ENCODE data around the gene GSN. TPM values are rescaled to one million over a fixed set of nuclear protein-coding genes. Genes with fewer than 3 reads are reported as not detected.

Gene GSN
- total RNA-seq, 1 experiment from 2014 or later, result 100 TPM

DNA sequence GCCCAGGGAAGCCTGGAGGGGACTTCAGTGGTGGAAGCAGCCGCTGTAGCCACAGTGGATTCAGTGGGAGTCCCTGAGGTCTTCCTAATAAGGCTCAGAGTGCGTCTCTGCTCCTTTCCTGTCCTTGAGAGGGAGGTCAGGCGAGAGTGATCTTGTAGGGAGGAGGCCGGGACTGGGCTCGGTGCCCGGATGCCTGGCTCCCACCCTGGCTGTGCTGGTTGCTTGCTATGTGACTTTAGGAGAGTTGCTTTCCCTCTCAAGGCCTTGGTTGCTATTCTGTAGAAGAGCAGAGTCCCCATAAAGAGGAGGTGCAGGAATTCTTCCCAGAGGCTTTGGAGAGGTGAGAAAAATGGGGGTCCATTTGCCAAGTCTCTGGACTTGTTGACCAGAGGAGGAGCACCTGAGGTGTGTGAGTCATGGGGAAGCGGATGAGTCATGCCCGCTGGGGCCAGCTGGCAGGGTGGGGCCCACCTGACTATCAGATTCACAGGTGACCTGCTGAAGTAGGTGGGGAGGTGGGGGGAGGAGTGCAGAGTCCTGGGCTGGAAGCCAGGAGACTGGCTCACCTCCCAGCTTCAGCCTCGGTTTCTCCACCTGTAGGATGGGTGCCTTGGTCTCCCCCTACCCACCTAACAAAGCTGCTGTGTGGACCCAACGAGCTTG lies 13.8 kb downstream of the GSN start:
- peaks cover 54% of the 10 kb centered on the region for H3K4me1 ChIP-seq

DNA sequence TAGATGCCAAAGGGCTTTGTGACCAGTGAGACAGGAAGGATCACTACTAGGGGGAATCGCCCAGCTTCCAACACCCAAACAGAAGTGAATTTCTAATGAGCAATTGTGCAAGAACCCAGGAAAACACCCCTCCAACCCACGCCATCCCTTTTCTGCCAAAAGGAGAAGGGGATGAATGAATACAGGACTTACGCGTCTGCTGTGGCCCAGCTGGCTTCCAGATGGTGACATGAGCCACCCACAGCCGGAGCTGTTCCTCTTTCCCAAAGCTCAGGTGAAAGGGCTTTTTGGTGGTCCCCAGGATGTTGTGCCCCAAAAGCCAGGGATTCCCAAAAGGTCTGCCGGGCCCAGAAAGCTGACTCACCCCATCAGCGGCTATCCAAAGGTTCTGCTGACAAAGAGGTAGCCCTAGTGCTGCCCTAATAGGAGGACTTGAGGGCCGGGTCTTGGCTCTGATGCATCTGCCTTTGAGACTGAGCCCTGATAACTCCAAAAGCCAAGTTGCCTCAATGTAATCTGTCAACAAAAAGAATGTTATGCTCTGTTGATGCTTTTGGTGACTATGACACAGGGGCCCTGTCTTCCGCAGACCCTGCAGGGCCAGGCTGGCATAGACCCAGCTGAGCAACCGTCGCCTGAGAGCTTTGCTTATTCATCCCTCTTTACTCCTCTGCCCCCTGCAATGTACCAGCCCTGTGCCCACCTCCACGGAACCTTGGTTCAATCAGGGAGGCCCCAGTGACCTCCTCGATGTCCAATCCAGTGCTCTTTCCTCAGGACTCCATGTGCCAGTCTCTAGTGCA lies 14.5 kb downstream of the GSN start:
- DNase-seq, result no peak
- POLR2A ChIA-PET, result no interaction called here
- intact Hi-C loops (cut with micrococcal nuclease; ENCODE audit: unreplicated experiment), result no loop called here
- Mint-ChIP-seq H3K27me3 (ENCODE audit: insufficient read depth, unreplicated experiment) (no peaks in the 10 kb centered on the region), H3K27ac (ENCODE audit: unreplicated experiment) (peak overlapping the region; percentile 81), H3K9me3 (ENCODE audit: unreplicated experiment) (no peaks in the 10 kb centered on the region), H3K4me1 (ENCODE audit: low read depth, unreplicated experiment) (peaks cover 57% of the 10 kb centered on the region), H3K4me3 (ENCODE audit: unreplicated experiment) (no peak overlapping the region), H3K36me3 (ENCODE audit: insufficient read depth, unreplicated experiment) (peaks cover 13% of the 10 kb centered on the region)
- Histone ChIP-seq H3K4me3 (ENCODE audit: low read depth, low read length) (no peak overlapping the region), H3K36me3 (ENCODE audit: control insufficient read depth, insufficient read depth, low read length) (peaks cover 3% of the 10 kb centered on the region; the same call in 1 of the 2 replicates), H3K9me3 (no peaks in the 10 kb centered on the region), H3K4me1 (peaks cover 55% of the 10 kb centered on the region), H3K27me3 (replicated peaks; ENCODE audit: control insufficient read depth, insufficient read depth, low read length) (no peaks in the 10 kb centered on the region)
- TF ChIP-seq, protein P1, sequence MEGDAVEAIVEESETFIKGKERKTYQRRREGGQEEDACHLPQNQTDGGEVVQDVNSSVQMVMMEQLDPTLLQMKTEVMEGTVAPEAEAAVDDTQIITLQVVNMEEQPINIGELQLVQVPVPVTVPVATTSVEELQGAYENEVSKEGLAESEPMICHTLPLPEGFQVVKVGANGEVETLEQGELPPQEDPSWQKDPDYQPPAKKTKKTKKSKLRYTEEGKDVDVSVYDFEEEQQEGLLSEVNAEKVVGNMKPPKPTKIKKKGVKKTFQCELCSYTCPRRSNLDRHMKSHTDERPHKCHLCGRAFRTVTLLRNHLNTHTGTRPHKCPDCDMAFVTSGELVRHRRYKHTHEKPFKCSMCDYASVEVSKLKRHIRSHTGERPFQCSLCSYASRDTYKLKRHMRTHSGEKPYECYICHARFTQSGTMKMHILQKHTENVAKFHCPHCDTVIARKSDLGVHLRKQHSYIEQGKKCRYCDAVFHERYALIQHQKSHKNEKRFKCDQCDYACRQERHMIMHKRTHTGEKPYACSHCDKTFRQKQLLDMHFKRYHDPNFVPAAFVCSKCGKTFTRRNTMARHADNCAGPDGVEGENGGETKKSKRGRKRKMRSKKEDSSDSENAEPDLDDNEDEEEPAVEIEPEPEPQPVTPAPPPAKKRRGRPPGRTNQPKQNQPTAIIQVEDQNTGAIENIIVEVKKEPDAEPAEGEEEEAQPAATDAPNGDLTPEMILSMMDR (IDR thresholded peaks at IDR 0.05; ENCODE audit: insufficient read depth in 1 of 2, low read depth in 1 of 2, low read length in 1 of 2, severe bottlenecking in 1 of 2, unreplicated experiment in 1 of 2), result no peak
- CTCF ChIA-PET, result interaction anchor here (3.0 kb wide), 1 partner anchor 14 kb away, joined by 12 read pairs; the partner anchor contains the start of gene GSN
- no TSS peak for BruUV-seq (replicated peaks)

More for the DNA sequence above, 13.8 kb downstream of the GSN start:
- no TSS peak for BruUV-seq (replicated peaks)
- H3K9me3 ChIP-seq, result no peaks in the 10 kb centered on the region
- peaks cover 3% of the 10 kb centered on the region; the same call in 1 of the 2 replicates for H3K36me3 ChIP-seq (ENCODE audit: control insufficient read depth, insufficient read depth, low read length)
- Mint-ChIP-seq H3K4me3 (ENCODE audit: unreplicated experiment) (no peak overlapping the region), H3K27me3 (ENCODE audit: insufficient read depth, unreplicated experiment) (no peaks in the 10 kb centered on the region), H3K27ac (ENCODE audit: unreplicated experiment) (peak overlapping the region; percentile 73), H3K4me1 (ENCODE audit: low read depth, unreplicated experiment) (peaks cover 56% of the 10 kb centered on the region), H3K9me3 (ENCODE audit: unreplicated experiment) (no peaks in the 10 kb centered on the region), H3K36me3 (ENCODE audit: insufficient read depth, unreplicated experiment) (peaks cover 12% of the 10 kb centered on the region)
- H3K27me3 ChIP-seq (replicated peaks; ENCODE audit: control insufficient read depth, insufficient read depth, low read length), result no peaks in the 10 kb centered on the region
- ChIA-PET POLR2A (no interaction called here), CTCF (interaction anchor here (3.0 kb wide), 1 partner anchor 14 kb away, joined by 12 read pairs; the partner anchor contains the start of gene GSN)
- DNase-seq, result peak; percentile 73 to 90
- TF ChIP-seq, protein P1 (IDR thresholded peaks at IDR 0.05; ENCODE audit: insufficient read depth in 1 of 2, low read depth in 1 of 2, low read length in 1 of 2, severe bottlenecking in 1 of 2, unreplicated experiment in 1 of 2), result no peak
- intact Hi-C loops (cut with micrococcal nuclease; ENCODE audit: unreplicated experiment), result no loop called here
- H3K4me3 ChIP-seq (ENCODE audit: low read depth, low read length), result no peak overlapping the region

DNA sequence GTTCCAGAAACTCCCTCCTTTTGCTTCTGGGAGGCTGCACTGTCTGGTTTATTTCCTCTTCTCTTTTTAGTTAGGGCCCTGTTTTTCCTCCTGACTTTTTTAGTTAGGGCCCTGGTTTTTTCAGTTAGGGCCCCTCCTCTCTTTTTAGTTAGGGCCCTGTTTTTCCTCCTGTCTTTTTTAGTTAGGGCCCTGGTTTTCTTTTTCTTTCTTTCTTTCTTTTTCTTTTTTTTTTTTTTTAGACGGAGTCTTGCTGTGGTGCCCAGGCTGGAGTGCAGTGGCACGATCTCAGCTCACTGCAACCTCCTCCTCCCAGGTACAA lies 15.1 kb downstream of the GSN start:
- Mint-ChIP-seq H3K4me3 (ENCODE audit: unreplicated experiment) (no peak overlapping the region), H3K27me3 (ENCODE audit: insufficient read depth, unreplicated experiment) (no peaks in the 10 kb centered on the region), H3K4me1 (ENCODE audit: low read depth, unreplicated experiment) (peaks cover 60% of the 10 kb centered on the region), H3K27ac (ENCODE audit: unreplicated experiment) (peak overlapping the region; percentile 81), H3K9me3 (ENCODE audit: unreplicated experiment) (no peaks in the 10 kb centered on the region), H3K36me3 (ENCODE audit: insufficient read depth, unreplicated experiment) (peaks cover 13% of the 10 kb centered on the region)
- BruUV-seq (replicated peaks), result no TSS peak
- Histone ChIP-seq H3K4me3 (ENCODE audit: low read depth, low read length) (no peak overlapping the region), H3K4me1 (peaks cover 58% of the 10 kb centered on the region), H3K27me3 (replicated peaks; ENCODE audit: control insufficient read depth, insufficient read depth, low read length) (no peaks in the 10 kb centered on the region), H3K9me3 (no peaks in the 10 kb centered on the region), H3K36me3 (ENCODE audit: control insufficient read depth, insufficient read depth, low read length) (peaks cover 3% of the 10 kb centered on the region; the same call in 1 of the 2 replicates)
- intact Hi-C loops (cut with micrococcal nuclease; ENCODE audit: unreplicated experiment), result no loop called here
- TF ChIP-seq, protein P1 (IDR thresholded peaks at IDR 0.05; ENCODE audit: insufficient read depth in 1 of 2, low read depth in 1 of 2, low read length in 1 of 2, severe bottlenecking in 1 of 2, unreplicated experiment in 1 of 2), result no peak
- POLR2A ChIA-PET, result no interaction called here
- CTCF ChIA-PET, result no interaction called here
- no peak for DNase-seq
